GM12878 (cell line): ENCODE data around the gene CA6. TPM values are rescaled to one million over a fixed set of nuclear protein-coding genes. Genes with fewer than 3 reads are reported as not detected.
A peak's percentile ranks its signal among the peaks of the same experiment; 100 is the strongest.

Experiments used
- ATAC-seq: fragments of 200-7000 bp; cut with Tn5 transposase; 3 replicates; pipeline ENCODE4 v1.9.1; 2020; ENCODE audit warnings: mild to moderate bottlenecking, moderate library complexity
- BruUV-seq: library from RNA; stranded (reverse); fragments of 400-500 nt; replicated peaks from 2 replicates; lab custom pipeline; 2021; lab: Mats Ljungman, UMichigan
- CTCF ChIA-PET: fragments of 300-600 bp; sonication (Branson Sonifier 250); formaldehyde crosslinking; extraction: SDS; loops from one replicate; lab custom pipeline; 2021; ENCODE audit warnings: inconsistent platforms; lab: Yijun Ruan, JAX
- POLR2A ChIA-PET: fragments of 350-600 bp; formaldehyde crosslinking; extraction: SDS; loops from one replicate; lab custom pipeline; 2021; ENCODE audit warnings: inconsistent platforms; lab: Charles Lee
- RAD21 ChIA-PET: fragments of 300-600 bp; sonication (Branson Sonifier 250); formaldehyde crosslinking; loops from one replicate; lab custom pipeline; 2023; ENCODE audit warnings: antibody characterized with exemption; ENCODE audit not compliant: unreplicated experiment; lab: Charles Lee
- SMC1A ChIA-PET: fragments of 300-600 bp; sonication (Branson Sonifier 250); formaldehyde crosslinking; loops from one replicate; lab custom pipeline; 2023; ENCODE audit not compliant: unreplicated experiment, uncharacterized antibody; lab: Charles Lee
- DNase-seq: peaks from one replicate; pipeline ENCODE4 v3.0.0-alpha.2; 2011; ENCODE audit warnings: low read depth, low spot score
- FAIRE-seq: peaks from 3 replicates; lab custom pipeline; 2011; peaks lifted over from hg19 to GRCh38; lab: Jason Lieb, UNC
- H2AFZ ChIP-seq: 2 replicates; pipeline ENCODE4 v1.6.0; 2011; ENCODE audit warnings: low read depth, low read length, control low read depth; ENCODE audit not compliant: control insufficient read depth
- H3K27ac ChIP-seq: 2 replicates; pipeline ENCODE4 v1.5.1; 2011; ENCODE audit warnings: control low read depth; ENCODE audit not compliant: control insufficient read depth, insufficient read depth
- H3K27me3 ChIP-seq, 2 experiments: replicated peaks in 1 of 2; 2 replicates each; pipeline versions ENCODE4 v1.6.0 to v1.6.1; 2011; ENCODE audit warnings: low read length in 1 of 2; ENCODE audit not compliant: control insufficient read depth in 2 of 2, insufficient read depth in 2 of 2
- H3K36me3 ChIP-seq, 2 experiments: 2 replicates each; pipeline ENCODE4 v1.5.1; 2011; ENCODE audit warnings: low read length in 1 of 2; ENCODE audit not compliant: control insufficient read depth in 2 of 2, insufficient read depth in 2 of 2
- H3K4me1 ChIP-seq: 2 replicates; pipeline ENCODE4 v1.6.1; 2011; ENCODE audit warnings: mild to moderate bottlenecking, low read length, moderate library complexity, mixed read lengths; ENCODE audit not compliant: control insufficient read depth, insufficient read depth
- H3K4me2 ChIP-seq: 2 replicates; pipeline ENCODE4 v1.6.0; 2011; ENCODE audit warnings: control low read depth; ENCODE audit not compliant: control insufficient read depth, insufficient read depth
- H3K4me3 ChIP-seq: fragments of 200-600 bp; sonication (generic); 2 replicates; pipeline ENCODE4 v1.5.1; 2016
- H3K79me2 ChIP-seq: 2 replicates; pipeline ENCODE4 v1.6.0; 2011; ENCODE audit warnings: low read length; ENCODE audit not compliant: control insufficient read depth, insufficient read depth
- H3K9ac ChIP-seq: 2 replicates; pipeline ENCODE4 v1.8.0; 2011; ENCODE audit warnings: low read length, control low read depth, mixed read lengths; ENCODE audit not compliant: control insufficient read depth, insufficient read depth
- H3K9me3 ChIP-seq: replicated peaks from 3 replicates; pipeline ENCODE4 v1.5.1; 2011; ENCODE audit warnings: mild to moderate bottlenecking, low read length; ENCODE audit not compliant: control insufficient read depth, insufficient read depth
- H4K20me1 ChIP-seq: 2 replicates; pipeline ENCODE4 v1.6.0; 2011; ENCODE audit not compliant: control insufficient read depth, insufficient read depth
- BHLHE40 ChIP-seq, 2 experiments: fragments of 450-650 bp in 1 of 2; IDR thresholded peaks; 2 replicates each; pipeline ENCODE4 v1.6.1; 2011 to 2017; ENCODE audit warnings: low read depth in 2 of 2, borderline replicate concordance in 1 of 2, improper control_type of control experiment in 1 of 2, low read length in 1 of 2, mild to moderate bottlenecking in 1 of 2
- CHD4 ChIP-seq: fragments of 200-600 bp; sonication (generic); IDR thresholded peaks from 2 replicates; pipeline ENCODE4 v1.6.1; 2016; ENCODE audit warnings: mild to moderate bottlenecking
- CREB1 ChIP-seq: IDR thresholded peaks from 2 replicates; pipeline ENCODE4 v1.6.1; 2012; ENCODE audit warnings: low read depth, mild to moderate bottlenecking, inconsistent platforms
- EGR1 ChIP-seq, 2 experiments: IDR thresholded peaks; 1 replicate in 1 of 2; 2 replicates in 1 of 2; pipeline ENCODE4 v1.6.1; 2011 to 2012; ENCODE audit warnings: low read depth in 2 of 2, low read length in 2 of 2, borderline replicate concordance in 1 of 2, mild to moderate bottlenecking in 1 of 2, moderate library complexity in 1 of 2
- ELK1 ChIP-seq: IDR thresholded peaks from 2 replicates; pipeline ENCODE4 v1.6.1; 2012; ENCODE audit warnings: low read depth, low read length, improper control_type of control experiment
- KDM1A ChIP-seq: fragments of 200-600 bp; sonication (generic); IDR thresholded peaks from 2 replicates; pipeline ENCODE4 v1.6.1; 2016; ENCODE audit warnings: borderline replicate concordance
- NR2C2 ChIP-seq: IDR thresholded peaks from 2 replicates; pipeline ENCODE4 v1.6.1; 2011; ENCODE audit warnings: borderline replicate concordance, low read depth; ENCODE audit not compliant: control insufficient read depth, insufficient read length
- ZNF217 ChIP-seq: fragments of 450-650 bp; IDR thresholded peaks from 2 replicates; pipeline ENCODE4 v1.6.1; 2017; ENCODE audit warnings: antibody characterized with exemption, mild to moderate bottlenecking
- WGBS: methylation state at CpG from one replicate; pipeline ENCODE4 v1.1.6; 2016; ENCODE audit warnings: low lambda C conversion rate; ENCODE audit not compliant: insufficient replicate concordance, insufficient coverage; ENCODE audit errors: missing lambda C conversion rate; 5-methylcytosine and 5-hydroxymethylcytosine counted together
- in situ Hi-C: fragments of 300-500 bp; cut with MboI; formaldehyde crosslinking; loops from 9 replicates; pipeline ENCODE4 v1.14.3; 2018; ENCODE audit warnings: mixed read lengths
- intact Hi-C: fragments of 100-400 bp; cut with micrococcal nuclease; formaldehyde crosslinking; loops from one replicate; pipeline ENCODE4 v1.14.2; 2022; ENCODE audit not compliant: unreplicated experiment
- polyA plus RNA-seq, 11 experiments: library from polyadenylated mRNA; depleted of rRNA in 4 of 11; unstranded in 6 of 11; stranded (reverse) in 5 of 11; fragments of >200 nt; fragmentation: Nextera tagmentation in 4 of 11; fragmentation: Illumina TruSeq in 1 of 11; extraction: Ambion mirVana in 4 of 11; extraction: Trizol in 1 of 11; gene quantifications; 1 replicate in 1 of 11; 2 replicates in 10 of 11; pipeline versions ENCODE4 v1.2.1 to v1.2.3, GENCODE V29; 2011 to 2016; ENCODE audit warnings: inconsistent platforms in 2 of 11, missing spikeins in 2 of 11, low read depth in 1 of 11
- total RNA-seq, 4 experiments: library from RNA; depleted of rRNA in 3 of 4; stranded (reverse); fragments of >200 nt in 3 of 4; fragmentation: Illumina TruSeq in 1 of 4; extraction: Trizol in 1 of 4; gene quantifications; 2 replicates each; pipeline versions ENCODE4 v1.2.1 to v1.2.3, GENCODE V29; 2013 to 2021
- TF ChIP-seq, protein P1 (sequence below): IDR thresholded peaks from 2 replicates; pipeline ENCODE4 v1.6.1; 2011; ENCODE audit warnings: low read depth, low read length, improper control_type of control experiment, borderline replicate concordance

Gene CA6
- total and polyA plus RNA-seq, 10 of the 15 experiments (the other 5 are each of a cell fraction or from before 2014, with no cell fraction given) = not detected

- ChIA-PET SMC1A (interaction anchor here (0.8 to 4.4 kb wide), 15 partner anchors 11 to 193 kb away, joined by 3 to 38 read pairs (median 5); no protein-coding TSS in a partner anchor), CTCF (interaction anchor here (0.6 to 6.9 kb wide), 31 partner anchors 10 to 277 kb away, joined by 3 to 126 read pairs (median 10); partner anchors contain the start of gene SLC2A5), RAD21 (interaction anchor here (0.6 to 2.9 kb wide), 13 partner anchors 11 to 459 kb away, joined by 3 to 32 read pairs (median 5); no protein-coding TSS in a partner anchor), POLR2A (interaction anchor here (0.6 kb wide), 1 partner anchor 31 kb away, joined by 3 read pairs; no protein-coding TSS in a partner anchor)
- TF ChIP-seq CHD4 = no peak
- no peak for TF ChIP-seq KDM1A
- Histone ChIP-seq H3K9ac (no peak overlapping the region), H4K20me1 (no peaks in the 10 kb centered on the region), H3K4me2 (no peak overlapping the region), H3K79me2 (no peaks in the 10 kb centered on the region), H3K4me3 (no peak overlapping the region), H3K27ac (no peak overlapping the region), H3K36me3 (no peaks in the 10 kb centered on the region), H2AFZ (no peak overlapping the region), H3K9me3 (no peaks in the 10 kb centered on the region), H3K4me1 (peaks cover 17% of the 10 kb centered on the region), H3K27me3 (no peaks in the 10 kb centered on the region)
- FAIRE-seq (no peak), DNase-seq (no peak), ATAC-seq (no peak)
- intact Hi-C loops (no loop called here), in situ Hi-C loops (no loop called here)
- 25% methylated on average over 11 of the region's 11 CpGs for WGBS
- BruUV-seq = no TSS peak
These were observed 58.5 kb downstream of the CA6 start for GRCh38 chr1:9004031-9004699.

DNA sequence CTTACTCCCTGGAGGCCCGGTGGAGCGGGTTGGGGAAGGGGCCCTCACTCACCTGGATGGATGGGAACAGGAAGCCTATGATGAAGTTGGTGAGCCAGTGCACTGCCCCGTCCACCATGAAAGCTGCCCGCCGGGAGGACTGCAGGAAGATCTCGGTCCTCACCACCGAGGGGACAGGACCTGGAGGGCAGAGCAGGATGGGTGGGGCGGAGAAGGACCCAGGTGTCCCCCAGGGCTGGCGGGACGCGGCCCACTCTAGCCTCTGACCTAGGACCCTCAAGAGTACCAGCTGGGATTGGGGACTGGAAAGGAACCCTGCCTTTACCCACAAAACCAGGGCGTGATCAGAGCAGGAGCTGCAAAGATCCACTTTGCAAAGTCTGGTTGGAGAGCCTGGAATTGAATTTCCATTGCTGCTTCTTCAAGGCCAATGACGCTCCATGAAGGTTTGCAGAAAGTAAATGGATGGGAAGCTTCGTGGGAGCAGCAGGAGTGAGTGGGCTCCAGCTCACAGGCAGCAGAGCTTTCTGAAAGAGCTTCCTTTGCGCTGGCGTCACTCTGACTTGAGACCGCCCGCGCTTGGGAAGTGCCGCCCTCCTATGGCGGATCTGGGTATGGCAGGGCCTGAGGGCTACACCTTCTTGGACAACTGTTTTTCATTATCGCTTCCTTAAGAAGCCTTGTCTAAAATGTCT lies 59.2 kb downstream of the CA6 start:
- SMC1A ChIA-PET = interaction anchor here (0.6 to 4.4 kb wide), 26 partner anchors 15 to 235 kb away, joined by 3 to 38 read pairs (median 4); no protein-coding TSS in a partner anchor
- BruUV-seq = no TSS peak
- RAD21 ChIA-PET = interaction anchor here (0.6 to 2.9 kb wide), 34 partner anchors 10 to 939 kb away, joined by 3 to 32 read pairs (median 4); partner anchors contain the start of gene SLC2A7
- WGBS = 30% methylated on average over 22 of the region's 22 CpGs
- in situ Hi-C loops (loop anchor here (5.0 kb wide), 1 partner anchor 97 kb away; no protein-coding TSS in a partner anchor), intact Hi-C loops (loop anchor here (5.0 kb wide), 2 partner anchors 88 to 192 kb away; no protein-coding TSS in a partner anchor)
- Histone ChIP-seq H3K79me2 (no peaks in the 10 kb centered on the region), H4K20me1 (no peaks in the 10 kb centered on the region), H3K4me2 (no peak overlapping the region), H3K36me3 (no peaks in the 10 kb centered on the region), H3K27me3 (no peaks in the 10 kb centered on the region), H3K27ac (no peak overlapping the region), H3K4me3 (no peak overlapping the region), H2AFZ (peak overlapping the region; percentile 83), H3K9me3 (no peaks in the 10 kb centered on the region), H3K4me1 (peaks cover 22% of the 10 kb centered on the region), H3K9ac (no peak overlapping the region)
- ATAC-seq (peak; percentile 73), DNase-seq (no peak), FAIRE-seq (peak; percentile 23)
- CTCF ChIA-PET = interaction anchor here (0.6 to 6.9 kb wide), 59 partner anchors 9 to 859 kb away, joined by 3 to 126 read pairs (median 5); partner anchors contain the start of gene SLC2A5
- POLR2A ChIA-PET = interaction anchor here (0.5 to 1.6 kb wide), 5 partner anchors 74 to 569 kb away, joined by 3 to 6 read pairs (median 3); no protein-coding TSS in a partner anchor
- TF ChIP-seq ELK1 (no peak), ZNF217 (no peak), BHLHE40 (IDR thresholded peaks at IDR 0.05; ENCODE audit: borderline replicate concordance in 1 of 2, low read depth in 2 of 2, low read length in 1 of 2) (0 out of 4 replicates have a peak, but pooled peaks of 1 of the 2 experiments have one; percentile 16), CREB1 (0 out of 2 replicates have a peak, but pooled peaks have one; percentile 23), NR2C2 (no peak), EGR1 (IDR thresholded peaks at IDR 0.05; ENCODE audit: borderline replicate concordance in 1 of 2, low read depth in 2 of 2, low read length in 2 of 2) (peak in 1 of 2 experiments; percentile 36; a peak in 1 of 3 replicates)
- TF ChIP-seq, protein P1, sequence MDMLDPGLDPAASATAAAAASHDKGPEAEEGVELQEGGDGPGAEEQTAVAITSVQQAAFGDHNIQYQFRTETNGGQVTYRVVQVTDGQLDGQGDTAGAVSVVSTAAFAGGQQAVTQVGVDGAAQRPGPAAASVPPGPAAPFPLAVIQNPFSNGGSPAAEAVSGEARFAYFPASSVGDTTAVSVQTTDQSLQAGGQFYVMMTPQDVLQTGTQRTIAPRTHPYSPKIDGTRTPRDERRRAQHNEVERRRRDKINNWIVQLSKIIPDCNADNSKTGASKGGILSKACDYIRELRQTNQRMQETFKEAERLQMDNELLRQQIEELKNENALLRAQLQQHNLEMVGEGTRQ = no peak
